ENCODE measurements around the gene UBN2. TPM values are rescaled to one million over a fixed set of nuclear protein-coding genes. Genes with fewer than 3 reads are reported as not detected.

The UBN2 gene
- total and polyA plus RNA-seq, 7 donors: 1.7 to 30.1 (median 20.6) TPM

- H3K4me3 ChIP-seq: peak overlapping the region; percentile 99
- no peaks in the 10 kb centered on the region for H3K27me3 ChIP-seq (ENCODE audit: insufficient read depth in 3 of 3, low read length in 2 of 3)
- DNase-seq (no peak), ATAC-seq (no peak)
- WGBS, 3 donors: 73 to 77% (median 76%) methylated on average over 8 of the region's 8 CpGs
- no peaks in the 10 kb centered on the region for H3K9me3 ChIP-seq
- TF ChIP-seq, protein P1, sequence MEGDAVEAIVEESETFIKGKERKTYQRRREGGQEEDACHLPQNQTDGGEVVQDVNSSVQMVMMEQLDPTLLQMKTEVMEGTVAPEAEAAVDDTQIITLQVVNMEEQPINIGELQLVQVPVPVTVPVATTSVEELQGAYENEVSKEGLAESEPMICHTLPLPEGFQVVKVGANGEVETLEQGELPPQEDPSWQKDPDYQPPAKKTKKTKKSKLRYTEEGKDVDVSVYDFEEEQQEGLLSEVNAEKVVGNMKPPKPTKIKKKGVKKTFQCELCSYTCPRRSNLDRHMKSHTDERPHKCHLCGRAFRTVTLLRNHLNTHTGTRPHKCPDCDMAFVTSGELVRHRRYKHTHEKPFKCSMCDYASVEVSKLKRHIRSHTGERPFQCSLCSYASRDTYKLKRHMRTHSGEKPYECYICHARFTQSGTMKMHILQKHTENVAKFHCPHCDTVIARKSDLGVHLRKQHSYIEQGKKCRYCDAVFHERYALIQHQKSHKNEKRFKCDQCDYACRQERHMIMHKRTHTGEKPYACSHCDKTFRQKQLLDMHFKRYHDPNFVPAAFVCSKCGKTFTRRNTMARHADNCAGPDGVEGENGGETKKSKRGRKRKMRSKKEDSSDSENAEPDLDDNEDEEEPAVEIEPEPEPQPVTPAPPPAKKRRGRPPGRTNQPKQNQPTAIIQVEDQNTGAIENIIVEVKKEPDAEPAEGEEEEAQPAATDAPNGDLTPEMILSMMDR (IDR thresholded peaks at IDR 0.05): no peak
- intact Hi-C loops (cut with DNase I): loop anchor here in 1 of 2 donors (5.0 kb wide), 2 partner anchors 98 to 112 kb away; partner anchors contain the start of gene FMC1
- H3K4me1 ChIP-seq: peaks cover 19% of the 10 kb centered on the region
- H3K27ac ChIP-seq: peak overlapping the region; percentile 98
- no peaks in the 10 kb centered on the region for H3K36me3 ChIP-seq (ENCODE audit: insufficient read depth in 1 of 2, low read depth in 1 of 2)
Observed at GRCh38 chr7:139230023-139230422, 1.0 kb upstream of the UBN2 start.

GRCh38 chr7:139230484-139230773 lies 608 bp upstream of the UBN2 start:
- intact Hi-C loops (cut with DNase I): loop anchor here in 1 of 2 donors (5.0 kb wide), 2 partner anchors 98 to 112 kb away; partner anchors contain the start of gene FMC1
- H3K9me3 ChIP-seq: no peaks in the 10 kb centered on the region
- H3K36me3 ChIP-seq (ENCODE audit: insufficient read depth in 1 of 2, low read depth in 1 of 2): no peaks in the 10 kb centered on the region
- WGBS, 3 donors: 3 to 4% (median 3%) methylated on average over 12 of the region's 12 CpGs
- peaks cover 22% of the 10 kb centered on the region for H3K4me1 ChIP-seq
- peak in 1 of 4 donors; percentile 54 for ATAC-seq
- DNase-seq: no peak
- peak overlapping the region; percentile 98 for H3K27ac ChIP-seq
- no peaks in the 10 kb centered on the region for H3K27me3 ChIP-seq (ENCODE audit: insufficient read depth in 3 of 3, low read length in 2 of 3)
- H3K4me3 ChIP-seq: peak overlapping the region; percentile 99
- TF ChIP-seq, protein P1 (IDR thresholded peaks at IDR 0.05): no peak

- Histone ChIP-seq H3K27me3 (ENCODE audit: insufficient read depth in 3 of 3, low read length in 2 of 3) (no peaks in the 10 kb centered on the region), H3K4me1 (peaks cover 30% of the 10 kb centered on the region), H3K27ac (peak overlapping the region; percentile 98), H3K9me3 (no peaks in the 10 kb centered on the region), H3K36me3 (ENCODE audit: insufficient read depth in 1 of 2, low read depth in 1 of 2) (peaks cover 0 to under 1% of the 10 kb centered on the region in 2 donors), H3K4me3 (peak overlapping the region; percentile 99)
- intact Hi-C loops (cut with DNase I): loop anchor here in 1 of 2 donors (5.0 kb wide), 2 partner anchors 99 to 111 kb away; partner anchors contain the start of gene FMC1
- ATAC-seq (peak; percentile 1 to 69 (median 34)), DNase-seq (peak; percentile 26 to 65)
- 1% methylated on average over 57 to 101 of the region's 101 CpGs for WGBS, 3 donors
- TF ChIP-seq, protein P1 (IDR thresholded peaks at IDR 0.05): no peak
Observed at GRCh38 chr7:139231513-139232376, 708 bp downstream of the UBN2 start.

DNA sequence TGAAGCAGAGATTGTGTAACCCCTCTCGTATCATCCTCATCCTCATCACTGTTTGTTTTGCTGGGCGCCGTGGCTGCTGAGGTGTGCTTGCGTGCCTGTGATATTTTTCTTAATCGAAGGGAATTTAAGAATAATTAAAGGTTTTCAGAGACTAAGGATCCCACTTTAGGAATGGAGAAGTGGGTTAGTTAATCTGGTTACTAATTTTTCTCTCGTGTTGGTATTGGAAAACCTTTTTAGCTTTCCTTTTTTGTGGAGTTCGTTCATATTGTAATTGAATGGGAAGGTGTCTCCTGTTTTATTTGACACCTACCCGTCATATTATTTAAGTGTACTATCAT lies 1.3 kb downstream of the UBN2 start:
- no peaks in the 10 kb centered on the region for H3K27me3 ChIP-seq (ENCODE audit: insufficient read depth in 3 of 3, low read length in 2 of 3)
- peak overlapping the region; percentile 98 for H3K27ac ChIP-seq
- peak in 2 of 4 donors; percentile 27 to 29 for ATAC-seq
- 1 to 4% (median 3%) methylated on average over 8 of the region's 8 CpGs for WGBS, 3 donors
- TF ChIP-seq, protein P1 (IDR thresholded peaks at IDR 0.05): no peak
- no peaks in the 10 kb centered on the region for H3K9me3 ChIP-seq
- DNase-seq: no peak
- H3K4me1 ChIP-seq: peaks cover 34% of the 10 kb centered on the region
- H3K36me3 ChIP-seq (ENCODE audit: insufficient read depth in 1 of 2, low read depth in 1 of 2): peaks cover 0 to 7% of the 10 kb centered on the region in 2 donors
- intact Hi-C loops (cut with DNase I): loop anchor here in 1 of 2 donors (5.0 kb wide), 2 partner anchors 100 to 110 kb away; partner anchors contain the start of gene FMC1
- H3K4me3 ChIP-seq: peak overlapping the region; percentile 99

Measured in psoas muscle (tissue), 8 donors.